ENCODE results near the gene NBPF26.
"Not testable (repeated sequence)": the region's sequence is repeated elsewhere in the genome, so short reads cannot be mapped to it uniquely, and the experiment has no call there.

DNA sequence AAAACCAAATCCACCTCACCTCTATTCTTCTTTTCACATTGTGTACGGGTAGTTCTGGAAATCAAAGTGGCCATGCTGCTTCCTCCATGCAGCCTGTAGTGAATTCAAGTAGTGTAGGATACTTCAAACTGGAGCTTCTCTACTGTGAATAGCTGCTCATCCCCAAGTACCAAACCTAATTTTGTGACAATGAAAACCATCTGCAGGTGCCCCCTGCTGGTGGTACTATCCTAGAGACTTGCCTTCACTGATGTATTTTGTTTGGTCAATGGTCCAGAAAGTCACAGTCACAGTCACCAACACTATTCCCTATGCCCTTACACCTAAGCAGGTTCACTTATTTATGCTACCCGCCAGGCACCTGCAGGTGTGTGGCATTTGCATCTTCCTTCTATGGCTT lies 39.3 kb upstream of the NBPF26 start:
- TF ChIP-seq CTCF (conservative IDR thresholded peaks at IDR 0.05); EZH2 (IDR thresholded peaks at IDR 0.05; ENCODE audit: low read depth): not testable (repeated sequence)
